MM.1S (cell line): ENCODE data around the gene TMPRSS3.

ENCODE experiments used
- DNase-seq: peaks from one replicate; pipeline ENCODE4 v3.0.0-alpha.2; 2015
- H2AFZ ChIP-seq: fragments of 300-600 bp; sonication (generic); 2 replicates; pipeline ENCODE4 v1.6.0; 2016; ENCODE audit warnings: antibody characterized with exemption, low read length
- H3F3A ChIP-seq: fragments of 300-600 bp; sonication (generic); 2 replicates; pipeline ENCODE4 v1.6.1; 2016; ENCODE audit warnings: mild to moderate bottlenecking, antibody characterized with exemption, low read length, moderate library complexity, mixed read lengths; ENCODE audit not compliant: insufficient read depth
- H3K27ac ChIP-seq: fragments of 300-600 bp; sonication (generic); 2 replicates; pipeline ENCODE4 v1.5.1; 2016; ENCODE audit warnings: mild to moderate bottlenecking, low read length
- H3K27me3 ChIP-seq: fragments of 300-600 bp; sonication (generic); replicated peaks from 2 replicates; pipeline ENCODE4 v1.6.0; 2016; ENCODE audit warnings: low read length; ENCODE audit not compliant: insufficient read depth
- H3K36me3 ChIP-seq: fragments of 300-600 bp; sonication (generic); replicated peaks from 2 replicates; pipeline ENCODE4 v1.6.1; 2016; ENCODE audit warnings: mild to moderate bottlenecking, low read length, mixed read lengths; ENCODE audit not compliant: insufficient read depth
- H3K4me1 ChIP-seq: fragments of 300-600 bp; sonication (generic); 2 replicates; pipeline ENCODE4 v1.6.1; 2016; ENCODE audit warnings: low read length, mixed read lengths
- H3K4me2 ChIP-seq: fragments of 300-600 bp; sonication (generic); 2 replicates; pipeline ENCODE4 v1.6.0; 2016; ENCODE audit warnings: low read depth, low read length
- H3K4me3 ChIP-seq: fragments of 300-600 bp; sonication (generic); 2 replicates; pipeline ENCODE4 v1.5.1; 2016; ENCODE audit warnings: low read length, mixed read lengths
- H3K79me2 ChIP-seq: fragments of 300-600 bp; sonication (generic); 2 replicates; pipeline ENCODE4 v1.6.1; 2016; ENCODE audit warnings: mixed run types, low read length, mixed read lengths
- H3K9ac ChIP-seq: fragments of 300-600 bp; sonication (generic); 2 replicates; pipeline ENCODE4 v1.6.1; 2016; ENCODE audit warnings: low read length, mixed read lengths
- H3K9me2 ChIP-seq: fragments of 300-600 bp; sonication (generic); replicated peaks from 2 replicates; pipeline ENCODE4 v1.6.1; 2016; ENCODE audit warnings: mild to moderate bottlenecking, low read length, mixed read lengths; ENCODE audit not compliant: insufficient read depth
- H3K9me3 ChIP-seq: fragments of 300-600 bp; sonication (generic); replicated peaks from 2 replicates; pipeline ENCODE4 v1.6.1; 2016; ENCODE audit warnings: mild to moderate bottlenecking, low read length, mixed read lengths; ENCODE audit not compliant: insufficient read depth
- H4K20me1 ChIP-seq: fragments of 300-600 bp; sonication (generic); 2 replicates; pipeline ENCODE4 v1.6.1; 2016; ENCODE audit warnings: mild to moderate bottlenecking, low read length, moderate library complexity, mixed read lengths; ENCODE audit not compliant: insufficient read depth
- EZH2 ChIP-seq: fragments of 300-600 bp; sonication (generic); optimal IDR thresholded peaks from 2 replicates; pipeline ENCODE3; 2017; ENCODE audit warnings: low read depth, mild to moderate bottlenecking, antibody characterized with exemption, low read length, mixed read lengths
- EZH2phosphoT487 ChIP-seq: fragments of 300-600 bp; sonication (generic); IDR thresholded peaks from 2 replicates; pipeline ENCODE4 v1.6.1; 2018; ENCODE audit warnings: antibody characterized with exemption, low read length
- TF ChIP-seq, protein P1 (sequence below): fragments of 300-600 bp; sonication (generic); IDR thresholded peaks from 2 replicates; pipeline ENCODE4 v1.5.1; 2016; ENCODE audit warnings: antibody characterized with exemption, low read length, mixed read lengths

Gene TMPRSS3

DNA sequence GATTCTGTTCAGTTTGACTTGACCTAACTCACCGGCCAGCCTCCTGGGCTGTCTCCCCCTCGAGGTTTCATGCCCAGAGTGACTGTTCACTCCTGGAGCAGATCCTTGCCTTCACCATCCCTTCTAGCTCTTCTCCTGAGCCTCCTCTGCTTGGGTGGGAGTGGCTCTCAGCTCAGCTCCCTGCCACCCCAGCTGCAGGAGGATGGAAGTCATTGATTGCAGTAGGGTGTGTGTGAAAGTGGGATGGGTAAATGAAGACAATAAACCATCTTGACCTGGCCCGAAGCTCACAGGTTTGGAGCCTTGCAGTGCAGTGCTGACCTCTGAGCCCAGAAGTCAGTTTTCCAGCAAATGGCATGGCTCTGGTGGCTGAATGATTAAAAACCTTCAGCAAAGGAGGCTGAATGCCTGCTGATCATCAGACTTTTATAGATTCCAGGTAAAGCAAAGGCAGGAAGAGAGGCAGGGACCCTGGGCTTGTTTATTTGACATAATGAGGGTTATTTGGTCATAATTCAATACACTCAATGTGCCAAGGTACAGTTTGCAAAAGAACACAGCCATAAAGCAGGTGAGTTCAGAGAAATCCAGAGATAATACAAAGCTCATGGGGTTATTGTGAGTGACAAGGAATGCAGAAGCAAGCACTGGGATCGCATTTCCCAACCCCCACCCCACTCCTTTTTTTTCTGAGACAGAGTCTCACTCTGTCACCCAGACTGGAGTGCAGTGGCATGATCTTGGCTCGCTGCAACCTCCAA lies 63.1 kb downstream of the TMPRSS3 start:
- Histone ChIP-seq H3K4me3 (no peak overlapping the region), H2AFZ (no peak overlapping the region), H3K79me2 (no peaks in the 10 kb centered on the region), H3K4me2 (no peak overlapping the region), H4K20me1 (no peaks in the 10 kb centered on the region), H3K27me3 (peaks cover 96% of the 10 kb centered on the region), H3F3A (no peaks in the 10 kb centered on the region), H3K9ac (no peak overlapping the region), H3K4me1 (no peaks in the 10 kb centered on the region), H3K27ac (no peak overlapping the region), H3K9me2 (no peaks in the 10 kb centered on the region), H3K9me3 (no peaks in the 10 kb centered on the region), H3K36me3 (no peaks in the 10 kb centered on the region)
- DNase-seq, result no peak
- TF ChIP-seq, protein P1, sequence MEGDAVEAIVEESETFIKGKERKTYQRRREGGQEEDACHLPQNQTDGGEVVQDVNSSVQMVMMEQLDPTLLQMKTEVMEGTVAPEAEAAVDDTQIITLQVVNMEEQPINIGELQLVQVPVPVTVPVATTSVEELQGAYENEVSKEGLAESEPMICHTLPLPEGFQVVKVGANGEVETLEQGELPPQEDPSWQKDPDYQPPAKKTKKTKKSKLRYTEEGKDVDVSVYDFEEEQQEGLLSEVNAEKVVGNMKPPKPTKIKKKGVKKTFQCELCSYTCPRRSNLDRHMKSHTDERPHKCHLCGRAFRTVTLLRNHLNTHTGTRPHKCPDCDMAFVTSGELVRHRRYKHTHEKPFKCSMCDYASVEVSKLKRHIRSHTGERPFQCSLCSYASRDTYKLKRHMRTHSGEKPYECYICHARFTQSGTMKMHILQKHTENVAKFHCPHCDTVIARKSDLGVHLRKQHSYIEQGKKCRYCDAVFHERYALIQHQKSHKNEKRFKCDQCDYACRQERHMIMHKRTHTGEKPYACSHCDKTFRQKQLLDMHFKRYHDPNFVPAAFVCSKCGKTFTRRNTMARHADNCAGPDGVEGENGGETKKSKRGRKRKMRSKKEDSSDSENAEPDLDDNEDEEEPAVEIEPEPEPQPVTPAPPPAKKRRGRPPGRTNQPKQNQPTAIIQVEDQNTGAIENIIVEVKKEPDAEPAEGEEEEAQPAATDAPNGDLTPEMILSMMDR, result no peak
- TF ChIP-seq EZH2 (no peak), EZH2phosphoT487 (no peak)

DNA sequence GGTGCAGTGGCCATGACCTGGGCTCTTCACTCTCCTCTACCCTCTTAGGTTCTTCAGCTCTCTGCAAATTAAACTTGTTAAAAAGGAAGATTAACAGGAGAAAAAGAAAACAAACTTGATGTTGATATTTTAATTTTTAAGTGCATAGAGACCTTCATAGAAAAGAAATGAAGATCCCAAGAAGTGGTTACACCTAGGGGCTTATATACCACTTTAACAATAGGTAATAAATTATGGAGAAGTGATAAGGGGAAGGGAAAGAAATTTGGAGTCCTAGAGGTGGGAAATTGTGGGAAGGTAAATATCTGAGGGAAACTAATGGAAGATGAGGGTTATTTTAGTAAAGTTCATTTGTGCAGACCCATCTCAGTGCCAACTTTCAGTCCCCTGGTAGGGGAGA lies 64.2 kb downstream of the TMPRSS3 start:
- no peaks in the 10 kb centered on the region for H3K9me2 ChIP-seq
- TF ChIP-seq, protein P1, result no peak
- TF ChIP-seq EZH2phosphoT487 (no peak), EZH2 (no peak)
- no peak for DNase-seq

GRCh38 chr21:42330380-42331371 lies 65.2 kb downstream of the TMPRSS3 start:
- no peaks in the 10 kb centered on the region for H3K4me1 ChIP-seq
- H3K27me3 ChIP-seq, result peaks cover 96% of the 10 kb centered on the region
- TF ChIP-seq, protein P1, result no peak
- no peaks in the 10 kb centered on the region for H3K9me2 ChIP-seq
- no peaks in the 10 kb centered on the region for H4K20me1 ChIP-seq
- H3K9ac ChIP-seq, result no peak overlapping the region
- no peak overlapping the region for H3K27ac ChIP-seq
- no peaks in the 10 kb centered on the region for H3F3A ChIP-seq
- no peak overlapping the region for H2AFZ ChIP-seq
- no peak overlapping the region for H3K4me3 ChIP-seq
- no peaks in the 10 kb centered on the region for H3K36me3 ChIP-seq
- no peaks in the 10 kb centered on the region for H3K79me2 ChIP-seq
- no peaks in the 10 kb centered on the region for H3K9me3 ChIP-seq
- H3K4me2 ChIP-seq, result no peak overlapping the region
- no peak for DNase-seq

More for the DNA sequence above, 64.2 kb downstream of the TMPRSS3 start:
- Histone ChIP-seq H3K9ac (no peak overlapping the region), H3K4me1 (no peaks in the 10 kb centered on the region), H3K27me3 (peaks cover 96% of the 10 kb centered on the region), H2AFZ (no peak overlapping the region), H3F3A (no peaks in the 10 kb centered on the region), H3K79me2 (no peaks in the 10 kb centered on the region), H3K27ac (no peak overlapping the region), H3K9me3 (no peaks in the 10 kb centered on the region), H3K36me3 (no peaks in the 10 kb centered on the region), H3K4me2 (no peak overlapping the region), H3K4me3 (no peak overlapping the region), H4K20me1 (no peaks in the 10 kb centered on the region)
